NCI-H446 treated with DMSO at 0.1 percent for 48 hours (cell line): Measurements from ENCODE around the gene FNDC3B.

Source experiments
- DNase-seq: peaks from one replicate; lab custom pipeline; 2025; lab: John Stamatoyannopoulos, UW

Gene FNDC3B

GRCh38 chr3:172170073-172170709, 130.8 kb downstream of the FNDC3B start:
- no peak for DNase-seq

GRCh38 chr3:172170841-172171240, 131.5 kb downstream of the FNDC3B start:
- DNase-seq = no peak

- no peak for DNase-seq
Measured at GRCh38 chr3:172171396-172172075, 132.2 kb downstream of the FNDC3B start.

- DNase-seq = no peak
Measured at GRCh38 chr3:172173316-172174254, 134.2 kb downstream of the FNDC3B start.

- no peak for DNase-seq
Measured at GRCh38 chr3:172174513-172175253, 135.3 kb downstream of the FNDC3B start.

DNA sequence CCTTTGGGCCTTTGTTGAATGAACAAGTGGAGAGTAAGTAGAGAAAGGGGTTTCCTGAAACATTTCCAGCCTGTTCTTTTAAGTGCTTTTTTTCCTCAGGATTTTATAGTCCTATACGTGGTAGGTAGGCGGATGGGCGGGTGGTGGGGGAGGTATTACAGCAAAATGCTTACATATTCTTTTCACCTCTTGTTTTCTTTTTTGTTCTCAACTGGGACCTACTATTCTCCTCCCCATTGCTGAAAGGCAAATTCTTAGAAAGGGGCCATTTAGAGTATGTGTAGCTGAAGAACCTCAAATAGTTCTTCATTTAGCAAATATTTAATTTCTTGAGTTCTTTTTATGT, 135.8 kb downstream of the FNDC3B start:
- DNase-seq = no peak

DNA sequence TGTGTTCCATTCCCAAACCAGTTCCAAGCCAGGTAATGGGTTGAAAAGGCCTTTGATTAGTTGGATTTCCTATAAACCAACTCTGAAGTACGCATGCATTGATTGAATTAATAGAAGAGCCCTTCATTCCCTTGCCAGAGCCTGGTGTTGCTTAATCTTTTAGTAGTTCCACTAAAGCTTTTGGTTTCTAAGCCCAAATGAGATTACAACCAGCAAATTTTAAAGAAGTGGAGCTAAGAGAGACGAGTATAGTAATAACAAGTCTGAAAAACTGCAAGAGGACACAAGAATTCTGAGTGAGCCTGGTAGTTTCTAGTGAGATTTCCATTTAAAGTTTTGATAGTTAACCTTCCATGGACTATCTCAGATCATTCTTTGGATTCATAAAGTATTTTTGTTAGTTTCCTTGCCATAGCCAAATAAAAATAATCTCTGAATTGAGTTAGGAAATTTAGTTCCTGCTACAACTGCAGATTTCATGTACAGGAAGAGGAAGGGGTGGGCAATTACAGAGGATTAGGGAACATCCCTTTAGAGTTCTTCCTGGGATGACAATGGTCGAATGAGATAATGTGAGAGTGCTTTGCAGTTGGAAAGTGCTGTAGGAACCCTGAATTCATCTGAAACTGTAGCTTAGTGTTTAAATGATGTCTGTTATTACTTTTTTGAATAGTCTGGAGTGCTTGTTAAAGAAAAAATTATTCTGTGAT, 136.8 kb downstream of the FNDC3B start:
- DNase-seq = no peak

DNA sequence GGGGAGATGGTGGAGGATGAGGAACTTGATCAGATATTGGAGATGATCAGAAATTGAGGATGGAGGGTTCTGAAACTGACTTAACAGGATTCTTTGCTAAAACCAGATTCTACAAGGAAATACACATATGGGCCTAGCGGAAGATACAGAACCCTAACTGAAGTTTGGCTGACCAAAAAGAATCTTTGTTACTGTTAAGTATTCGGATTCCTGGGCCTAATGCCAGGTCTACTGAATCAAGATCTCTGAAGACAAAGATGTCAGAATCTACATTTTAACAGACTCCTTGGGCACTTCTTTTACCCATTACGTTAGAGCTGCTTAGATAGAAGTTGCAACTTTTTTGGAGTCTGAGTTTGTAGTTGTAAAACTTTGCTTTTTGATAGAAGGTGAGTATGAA, 137.7 kb downstream of the FNDC3B start:
- no peak for DNase-seq

GRCh38 chr3:172177803-172178316, 138.5 kb downstream of the FNDC3B start:
- DNase-seq = no peak

DNA sequence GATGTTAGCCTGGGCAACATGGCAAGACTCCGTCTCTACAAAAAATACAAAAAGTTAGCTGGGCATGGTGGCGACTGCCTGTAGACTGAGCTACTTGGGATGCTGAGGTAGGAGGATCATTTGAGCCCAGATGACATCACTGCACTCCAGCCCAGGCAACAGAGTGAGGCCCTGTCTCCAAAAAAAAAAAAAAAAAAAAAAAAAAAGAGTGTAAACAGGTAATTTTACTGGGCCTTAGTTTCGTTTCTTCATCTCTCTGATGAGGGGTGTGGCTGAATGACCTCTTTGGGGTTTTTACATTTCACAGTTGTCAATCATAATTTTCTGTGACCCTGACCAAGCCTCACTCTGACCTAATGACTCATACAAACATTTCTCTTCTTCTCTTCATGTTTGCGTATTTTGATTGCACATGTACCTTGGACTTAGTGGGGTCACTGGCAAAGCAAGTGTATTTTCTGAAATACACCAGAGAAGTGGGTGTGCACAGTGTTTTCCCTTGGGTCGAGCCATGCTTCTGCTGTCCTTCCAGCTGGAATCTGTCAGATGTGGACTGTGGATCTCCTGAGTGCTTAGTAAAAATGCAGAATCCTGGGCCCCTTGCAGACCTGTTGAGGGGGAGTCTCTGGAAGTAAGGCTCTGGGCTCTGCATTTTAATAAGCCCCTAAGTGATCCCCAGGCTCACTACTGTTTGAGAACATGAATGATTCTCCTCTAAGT, 140.5 kb downstream of the FNDC3B start:
- no peak for DNase-seq

DNA sequence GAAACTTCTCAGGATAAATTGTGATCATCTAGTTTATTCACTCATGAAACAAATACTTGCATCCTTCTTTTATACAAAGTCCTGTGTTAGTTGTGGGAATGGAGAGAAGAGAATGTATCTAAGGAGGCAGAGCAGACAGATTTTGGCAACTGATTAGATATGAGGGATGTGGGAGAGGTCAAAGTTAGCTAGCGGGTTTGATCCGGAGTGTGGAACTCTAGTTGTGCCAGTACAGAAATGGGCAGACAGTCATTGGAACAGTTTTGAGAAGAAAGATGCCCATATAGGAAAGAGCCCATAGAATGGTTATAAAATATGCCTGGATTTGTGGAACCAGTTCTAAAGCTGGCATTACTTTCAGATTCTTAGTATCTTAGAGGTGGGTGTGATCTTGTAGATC, 141.1 kb downstream of the FNDC3B start:
- no peak for DNase-seq

- no peak for DNase-seq
Measured at GRCh38 chr3:172181932-172182586, 142.7 kb downstream of the FNDC3B start.

GRCh38 chr3:172182797-172183196, 143.4 kb downstream of the FNDC3B start:
- DNase-seq = no peak

DNA sequence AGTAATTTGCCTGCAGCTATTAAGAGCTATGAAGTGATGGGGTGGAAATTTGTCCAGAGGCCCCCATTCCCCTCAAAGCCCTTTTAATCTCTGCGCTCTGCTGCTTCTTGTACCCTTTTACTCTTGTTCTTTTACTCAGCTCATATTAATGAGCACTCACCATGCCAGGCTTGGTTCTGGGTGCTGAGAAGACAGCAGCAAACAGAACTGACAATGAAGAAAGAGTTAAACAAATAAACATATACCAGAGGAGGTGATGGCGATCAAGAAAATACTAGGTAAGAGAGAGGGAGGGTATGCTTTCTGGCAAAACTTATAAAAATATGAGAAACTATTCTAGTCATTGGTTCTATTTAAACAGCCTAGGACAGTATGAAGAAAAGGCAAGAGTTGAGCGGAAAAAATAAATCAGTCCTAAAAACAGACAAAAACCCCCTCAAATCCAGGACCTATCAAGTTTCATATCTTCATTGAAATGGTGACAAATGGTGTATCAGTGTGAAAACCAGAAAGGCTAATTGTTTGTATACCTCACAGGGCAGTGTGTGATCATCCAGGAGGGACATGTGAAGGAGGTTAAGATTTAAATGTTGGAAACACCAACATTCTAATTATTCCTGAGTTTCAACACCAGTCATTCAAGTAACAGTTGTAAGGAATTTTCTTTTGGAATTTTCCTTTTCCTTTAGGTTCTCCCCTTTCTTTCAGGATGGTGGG, 144.9 kb downstream of the FNDC3B start:
- DNase-seq = no peak

GRCh38 chr3:172185907-172186306, 146.5 kb downstream of the FNDC3B start:
- DNase-seq = no peak

- no peak for DNase-seq
Measured at GRCh38 chr3:172186607-172187006, 147.2 kb downstream of the FNDC3B start.

DNA sequence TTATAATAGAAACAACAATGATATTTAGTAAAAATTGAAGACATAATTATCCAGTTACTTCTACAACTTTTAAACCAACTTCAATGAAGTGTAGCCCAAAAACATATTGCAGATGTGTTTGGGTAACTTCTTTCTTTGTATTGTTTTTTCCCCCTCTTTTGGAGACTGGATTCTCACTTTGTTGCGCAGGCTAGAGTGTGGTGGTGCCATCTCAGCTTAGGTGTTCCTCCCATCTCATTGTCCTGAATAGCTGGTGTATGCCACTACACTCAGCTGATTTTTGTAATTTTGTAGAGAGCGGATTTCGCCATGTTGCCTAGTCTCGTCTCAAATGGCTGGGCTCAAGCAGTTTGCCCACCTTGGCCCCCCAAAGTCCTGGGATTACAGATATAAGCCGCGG, 148.1 kb downstream of the FNDC3B start:
- DNase-seq = no peak

DNA sequence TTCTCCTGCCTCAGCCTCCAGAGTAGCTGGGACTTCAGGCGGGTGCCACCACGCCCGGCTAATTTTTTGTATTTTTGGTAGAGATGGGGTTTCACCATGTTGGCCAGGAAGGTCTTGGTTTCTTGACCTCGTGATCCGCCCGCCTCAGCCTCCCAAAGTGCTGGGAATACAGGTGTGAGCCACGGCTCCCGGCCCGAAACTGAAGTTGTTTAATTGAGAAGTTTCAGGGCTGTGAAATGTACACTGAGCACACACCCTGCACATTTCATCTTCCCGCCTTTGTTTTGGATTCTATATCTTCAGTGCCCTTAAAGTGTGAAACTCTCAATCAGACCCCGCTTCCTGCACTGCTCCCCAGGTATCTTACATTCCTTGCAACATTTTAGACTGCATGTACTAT, 149.1 kb downstream of the FNDC3B start:
- DNase-seq = no peak

GRCh38 chr3:172189213-172189612, 149.8 kb downstream of the FNDC3B start:
- DNase-seq = no peak
